Kidney (tissue), 14 donors: Measurements from ENCODE around the gene ZBED4. TPM values are rescaled to one million over a fixed set of nuclear protein-coding genes. Genes with fewer than 3 reads are reported as not detected.

Experiments
- DNase-seq, 5 donors: peaks; one replicate each; pipeline ENCODE4 v3.0.0-alpha.2; 2013 to 2020
- FAIRE-seq: peaks from 2 replicates; lab custom pipeline; 2012; peaks lifted over from hg19 to GRCh38; lab: Jason Lieb, UNC
- H3K27ac ChIP-seq, 2 donors: one replicate each; pipeline ENCODE4 v1.7.0; 2013; ENCODE audit warnings: low read depth in 2 of 2, low read length in 2 of 2, inconsistent platforms in 1 of 2
- H3K27me3 ChIP-seq: one replicate; pipeline ENCODE4 v1.7.1; 2013; ENCODE audit warnings: low read length, inconsistent platforms; ENCODE audit not compliant: control insufficient read depth, insufficient read depth
- H3K36me3 ChIP-seq, 3 donors: one replicate each; pipeline versions ENCODE4 v1.7.0 to v1.7.1; 2013; ENCODE audit warnings: low read length in 3 of 3, control low read depth in 1 of 3, inconsistent platforms in 1 of 3; ENCODE audit not compliant: insufficient read depth in 3 of 3, control insufficient read depth in 2 of 3
- H3K4me1 ChIP-seq, 3 donors: one replicate each; pipeline versions ENCODE4 v1.7.0 to v1.7.1; 2013; ENCODE audit warnings: low read length in 3 of 3, inconsistent platforms in 1 of 3, low read depth in 1 of 3; ENCODE audit not compliant: control insufficient read depth in 2 of 3, insufficient read depth in 2 of 3
- H3K4me3 ChIP-seq, 3 donors: one replicate each; pipeline versions ENCODE4 v1.7.0 to v1.8.1; 2013; ENCODE audit warnings: low read length in 3 of 3, control low read depth in 1 of 3, inconsistent platforms in 1 of 3
- H3K9ac ChIP-seq, 3 donors: one replicate each; pipeline versions ENCODE4 v1.7.0 to v1.7.1; 2013; ENCODE audit warnings: low read length in 3 of 3, control low read depth in 1 of 3, inconsistent platforms in 1 of 3
- H3K9me3 ChIP-seq, 3 donors: one replicate each; pipeline versions ENCODE4 v1.7.0 to v1.7.1; 2013; ENCODE audit warnings: low read length in 3 of 3, control low read depth in 1 of 3, inconsistent platforms in 1 of 3; ENCODE audit not compliant: control insufficient read depth in 2 of 3, insufficient read depth in 1 of 3
- intact Hi-C: fragments of 100-400 bp; cut with DNase I; formaldehyde crosslinking; loops from one replicate; pipeline ENCODE4 v1.11.1; 2022
- polyA plus RNA-seq: library from polyadenylated mRNA; stranded (reverse); fragments of 350-450 nt; fragmentation: Illumina TruSeq; extraction: RNeasy Lipid Tissue Mini Kit (QIAGEN cat#74804); gene quantifications from one replicate; pipeline ENCODE4 v1.2.3, GENCODE V29; 2014; ENCODE audit warnings: low read depth, low replicate concordance; ENCODE audit not compliant: insufficient read depth
- total RNA-seq: library from RNA; stranded (reverse); fragmentation: NEBNext Ultra II Directional; extraction: Animal tissue kit (Norgen Biotek cat#: 25700); gene quantifications from one replicate; pipeline ENCODE4 v1.2.1, GENCODE V29; 2021
- TF ChIP-seq, protein P1 (sequence below): IDR thresholded peaks from 3 replicates; pipeline ENCODE4 v1.5.1; 2012; ENCODE audit warnings: mild to moderate bottlenecking, moderate library complexity, borderline replicate concordance; ENCODE audit not compliant: insufficient read depth; ENCODE audit errors: extremely low read depth
- donor health status: control.
- donor health status: control.
- donor health status: control.
- donor health status: control.
- donor health status: control.
- donor health status: DM: yes; HTN: yes; CAD: no.
- donor health status: Normal renal cell carcinoma (clear cell type).

Gene ZBED4
- total and polyA plus RNA-seq, 2 donors from 2014 or later = 2.1 to 12.9 TPM

DNA sequence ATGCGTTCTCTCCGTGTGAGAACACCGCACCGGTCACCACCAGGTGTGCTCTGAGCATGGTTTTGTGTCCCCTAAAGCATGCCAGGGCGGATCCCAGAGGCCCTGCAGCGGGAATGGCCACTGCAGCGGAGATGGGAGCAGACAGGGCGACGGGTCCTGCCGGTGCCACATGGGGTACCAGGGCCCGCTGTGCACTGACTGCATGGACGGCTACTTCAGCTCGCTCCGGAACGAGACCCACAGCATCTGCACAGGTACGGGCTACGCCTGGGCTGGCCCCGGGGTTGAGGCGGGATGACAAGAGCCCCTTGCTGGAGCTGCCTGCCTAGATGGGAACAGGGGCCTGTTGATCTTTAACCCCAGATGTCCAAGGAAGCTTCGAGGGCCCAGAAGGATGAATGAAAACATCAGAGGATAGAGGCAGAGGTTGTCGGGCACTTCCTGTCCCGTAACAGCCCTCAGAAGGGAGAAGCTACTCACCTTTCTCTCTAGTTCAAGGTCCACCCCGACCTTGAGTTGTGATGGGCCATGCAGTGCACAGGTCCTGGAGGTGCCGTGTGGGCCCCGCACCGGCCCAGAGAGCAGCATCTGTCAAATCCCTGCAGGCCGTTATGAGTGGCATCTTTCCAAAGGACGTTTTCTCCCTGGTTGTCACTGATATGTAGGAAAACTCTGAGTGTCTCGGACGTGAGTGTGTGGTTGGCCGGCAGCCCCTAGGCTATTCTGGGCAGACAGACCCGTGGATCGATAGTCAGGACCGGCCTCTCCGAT, 68.0 kb downstream of the ZBED4 start:
- DNase-seq = peak in 1 of 5 donors; percentile 81
- H3K27ac ChIP-seq = no peak overlapping the region
- peaks cover 0 to 9% (median 0%) of the 10 kb centered on the region in 3 donors for H3K36me3 ChIP-seq
- H3K27me3 ChIP-seq = no peaks in the 10 kb centered on the region
- no peak overlapping the region for H3K9ac ChIP-seq
- no peak for FAIRE-seq
- peaks cover 0 to 10% (median 0%) of the 10 kb centered on the region in 3 donors for H3K4me1 ChIP-seq
- intact Hi-C loops = no loop called here
- TF ChIP-seq, protein P1, sequence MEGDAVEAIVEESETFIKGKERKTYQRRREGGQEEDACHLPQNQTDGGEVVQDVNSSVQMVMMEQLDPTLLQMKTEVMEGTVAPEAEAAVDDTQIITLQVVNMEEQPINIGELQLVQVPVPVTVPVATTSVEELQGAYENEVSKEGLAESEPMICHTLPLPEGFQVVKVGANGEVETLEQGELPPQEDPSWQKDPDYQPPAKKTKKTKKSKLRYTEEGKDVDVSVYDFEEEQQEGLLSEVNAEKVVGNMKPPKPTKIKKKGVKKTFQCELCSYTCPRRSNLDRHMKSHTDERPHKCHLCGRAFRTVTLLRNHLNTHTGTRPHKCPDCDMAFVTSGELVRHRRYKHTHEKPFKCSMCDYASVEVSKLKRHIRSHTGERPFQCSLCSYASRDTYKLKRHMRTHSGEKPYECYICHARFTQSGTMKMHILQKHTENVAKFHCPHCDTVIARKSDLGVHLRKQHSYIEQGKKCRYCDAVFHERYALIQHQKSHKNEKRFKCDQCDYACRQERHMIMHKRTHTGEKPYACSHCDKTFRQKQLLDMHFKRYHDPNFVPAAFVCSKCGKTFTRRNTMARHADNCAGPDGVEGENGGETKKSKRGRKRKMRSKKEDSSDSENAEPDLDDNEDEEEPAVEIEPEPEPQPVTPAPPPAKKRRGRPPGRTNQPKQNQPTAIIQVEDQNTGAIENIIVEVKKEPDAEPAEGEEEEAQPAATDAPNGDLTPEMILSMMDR = no peak
- H3K4me3 ChIP-seq = no peak overlapping the region
- no peaks in the 10 kb centered on the region for H3K9me3 ChIP-seq

- DNase-seq = no peak
- Histone ChIP-seq H3K27me3 (no peaks in the 10 kb centered on the region), H3K9me3 (no peaks in the 10 kb centered on the region), H3K27ac (no peak overlapping the region), H3K36me3 (peaks cover 0 to 9% (median 0%) of the 10 kb centered on the region in 3 donors), H3K4me3 (no peak overlapping the region), H3K9ac (no peak overlapping the region), H3K4me1 (peaks cover 0 to 7% (median 0%) of the 10 kb centered on the region in 3 donors)
- TF ChIP-seq, protein P1 = no peak
- intact Hi-C loops = no loop called here
- FAIRE-seq = no peak
Observed at GRCh38 chr22:49922484-49922883, 68.8 kb downstream of the ZBED4 start.

DNA sequence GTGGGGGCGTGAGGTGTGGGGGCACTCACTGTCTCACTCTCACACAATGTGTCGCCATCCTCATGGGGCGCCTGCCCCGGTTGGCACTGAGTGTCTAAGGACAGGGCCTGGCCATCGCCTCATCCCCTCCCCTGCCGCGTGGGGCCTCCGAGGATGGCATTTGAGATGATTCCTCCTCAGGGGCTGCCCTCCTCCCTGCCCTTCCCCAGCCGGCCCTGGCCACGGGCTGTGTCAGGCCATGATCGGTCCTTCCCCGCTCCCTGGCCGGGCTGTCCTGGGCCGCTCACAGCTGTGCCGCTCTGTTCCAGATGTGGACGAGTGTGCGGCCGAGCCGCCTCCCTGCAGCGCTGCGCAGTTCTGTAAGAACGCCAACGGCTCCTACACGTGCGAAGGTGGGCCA, 69.3 kb downstream of the ZBED4 start:
- Histone ChIP-seq H3K27me3 (no peaks in the 10 kb centered on the region), H3K9me3 (no peaks in the 10 kb centered on the region), H3K9ac (no peak overlapping the region), H3K36me3 (peaks cover 0 to 9% (median 0%) of the 10 kb centered on the region in 3 donors), H3K4me3 (no peak overlapping the region), H3K27ac (no peak overlapping the region), H3K4me1 (peaks cover 0 to 7% (median 0%) of the 10 kb centered on the region in 3 donors)
- intact Hi-C loops = no loop called here
- FAIRE-seq = no peak
- DNase-seq = no peak
- TF ChIP-seq, protein P1 = no peak
